AG09319 (cell line): Measurements from ENCODE around the gene KIFC1.

Source experiments
- DNase-seq: peaks from one replicate; pipeline ENCODE4 v3.0.0-alpha.2; 2010; ENCODE audit warnings: low read depth; ENCODE audit errors: extremely low read depth
- TF ChIP-seq, protein P1 (sequence below): IDR thresholded peaks from 2 replicates; pipeline ENCODE4 v1.5.1; 2011; ENCODE audit warnings: low read depth, mild to moderate bottlenecking, inconsistent platforms, low read length, moderate library complexity

KIFC1 gene

DNA sequence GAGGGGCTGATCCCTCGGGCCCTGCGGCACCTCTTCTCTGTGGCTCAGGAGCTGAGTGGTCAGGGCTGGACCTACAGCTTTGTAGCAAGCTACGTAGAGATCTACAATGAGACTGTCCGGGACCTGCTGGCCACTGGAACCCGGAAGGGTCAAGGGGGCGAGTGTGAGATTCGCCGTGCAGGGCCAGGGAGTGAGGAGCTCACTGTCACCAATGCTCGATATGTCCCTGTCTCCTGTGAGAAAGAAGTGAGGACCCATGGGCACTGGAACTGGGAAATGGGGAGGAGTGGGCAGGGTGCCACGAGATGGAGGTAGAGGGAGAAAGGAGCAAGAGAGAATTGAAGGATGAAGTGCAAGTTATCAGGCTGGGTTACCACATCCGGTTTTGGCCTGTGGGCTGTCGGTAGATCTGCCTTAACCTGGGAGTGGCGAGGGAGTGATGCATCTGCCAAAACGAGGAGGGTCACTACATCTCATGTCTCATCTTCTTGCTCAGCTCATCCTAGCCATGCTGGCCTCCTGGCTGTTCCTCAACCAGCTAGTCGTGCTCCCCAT lies 13.8 kb downstream of the KIFC1 start:
- no peak for DNase-seq
- TF ChIP-seq, protein P1, sequence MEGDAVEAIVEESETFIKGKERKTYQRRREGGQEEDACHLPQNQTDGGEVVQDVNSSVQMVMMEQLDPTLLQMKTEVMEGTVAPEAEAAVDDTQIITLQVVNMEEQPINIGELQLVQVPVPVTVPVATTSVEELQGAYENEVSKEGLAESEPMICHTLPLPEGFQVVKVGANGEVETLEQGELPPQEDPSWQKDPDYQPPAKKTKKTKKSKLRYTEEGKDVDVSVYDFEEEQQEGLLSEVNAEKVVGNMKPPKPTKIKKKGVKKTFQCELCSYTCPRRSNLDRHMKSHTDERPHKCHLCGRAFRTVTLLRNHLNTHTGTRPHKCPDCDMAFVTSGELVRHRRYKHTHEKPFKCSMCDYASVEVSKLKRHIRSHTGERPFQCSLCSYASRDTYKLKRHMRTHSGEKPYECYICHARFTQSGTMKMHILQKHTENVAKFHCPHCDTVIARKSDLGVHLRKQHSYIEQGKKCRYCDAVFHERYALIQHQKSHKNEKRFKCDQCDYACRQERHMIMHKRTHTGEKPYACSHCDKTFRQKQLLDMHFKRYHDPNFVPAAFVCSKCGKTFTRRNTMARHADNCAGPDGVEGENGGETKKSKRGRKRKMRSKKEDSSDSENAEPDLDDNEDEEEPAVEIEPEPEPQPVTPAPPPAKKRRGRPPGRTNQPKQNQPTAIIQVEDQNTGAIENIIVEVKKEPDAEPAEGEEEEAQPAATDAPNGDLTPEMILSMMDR = no peak

GRCh38 chr6:33406126-33406525 lies 14.5 kb downstream of the KIFC1 start:
- no peak for DNase-seq
- TF ChIP-seq, protein P1 = no peak

- DNase-seq = no peak
- TF ChIP-seq, protein P1 = peak; percentile 24
Measured at GRCh38 chr6:33407132-33407718, 15.6 kb downstream of the KIFC1 start.

- DNase-seq = peak; percentile 96
- TF ChIP-seq, protein P1 = no peak
Measured at GRCh38 chr6:33410050-33410710, 18.6 kb downstream of the KIFC1 start.

DNA sequence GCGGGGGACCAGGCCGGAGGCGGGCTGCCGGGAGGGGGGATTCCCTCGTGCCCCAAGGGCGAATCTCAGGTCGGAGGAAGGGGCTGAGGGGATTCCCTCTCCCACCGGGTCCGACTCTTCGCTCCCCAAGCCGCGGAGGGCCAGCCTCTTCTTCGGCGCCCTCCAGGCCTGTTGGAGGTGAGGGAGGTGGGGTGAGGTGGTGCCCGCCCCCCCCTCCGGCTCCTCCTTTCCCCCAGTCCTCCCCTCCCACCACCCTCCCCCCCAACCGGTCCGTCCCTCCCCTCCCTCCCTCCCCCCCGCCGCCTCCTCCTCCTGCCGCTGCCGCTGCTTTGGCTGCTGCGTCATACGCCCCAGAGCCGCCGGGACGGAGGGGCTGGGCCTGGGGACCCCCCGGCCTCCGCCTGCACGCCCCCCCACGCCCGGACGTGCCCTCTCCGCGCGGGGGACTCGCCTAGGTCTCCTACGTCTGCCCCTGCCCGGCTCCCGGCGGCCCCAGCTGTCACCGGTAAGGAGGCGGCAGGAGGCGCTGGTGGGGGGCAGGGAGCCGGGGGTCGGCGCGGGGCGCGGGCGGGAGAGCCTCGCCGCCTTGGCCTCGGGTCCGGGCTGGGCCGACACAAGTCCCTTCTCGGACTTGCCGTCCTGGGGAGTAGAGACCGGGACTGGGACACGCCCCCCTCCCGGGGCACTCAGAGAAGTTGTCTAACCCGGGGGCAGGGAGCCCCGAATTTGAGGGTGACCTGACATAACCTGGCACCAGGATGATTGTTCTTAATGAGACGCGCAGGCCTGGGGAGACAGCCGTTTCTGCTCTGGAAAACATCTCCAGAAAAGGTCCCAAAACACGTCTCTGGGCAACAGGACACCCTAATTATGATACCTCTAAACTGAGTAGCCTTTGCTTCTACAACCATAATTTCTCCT lies 19.3 kb downstream of the KIFC1 start, which contains the start of gene PHF1:
TSS of gene PHF1 (plus strand) at position 304 of the 921 bp plus-strand sequence. CDS start 1,250 bp downstream, outside the sequence.
- TF ChIP-seq, protein P1 = no peak; the same call in 1 of the 2 replicates
- peak; percentile 72 for DNase-seq

GRCh38 chr6:33411632-33412005 lies 20.0 kb downstream of the KIFC1 start:
- TF ChIP-seq, protein P1 = no peak
- no peak for DNase-seq
